ENCODE data around the gene ST8SIA6.

GRCh38 chr10:17366705-17367104, 87.7 kb downstream of the ST8SIA6 start:
- no peak for TF ChIP-seq RAD21 (IDR thresholded peaks at IDR 0.05; ENCODE audit: low read depth)
- no peak for TF ChIP-seq TAF1 (IDR thresholded peaks at IDR 0.05; ENCODE audit: low read depth)
- TF ChIP-seq EP300 (IDR thresholded peaks at IDR 0.05; ENCODE audit: borderline replicate concordance) = no peak
- TF ChIP-seq YY1 (IDR thresholded peaks at IDR 0.05; ENCODE audit: low read depth) = no peak
- no peak for TF ChIP-seq REST (IDR thresholded peaks at IDR 0.05; ENCODE audit: low read depth)
- TF ChIP-seq MAX (IDR thresholded peaks at IDR 0.05) = no peak
- no peak for TF ChIP-seq TEAD4 (IDR thresholded peaks at IDR 0.05)
- no peak for TF ChIP-seq NFIC (IDR thresholded peaks at IDR 0.05)
- no peak for TF ChIP-seq TCF12 (IDR thresholded peaks at IDR 0.05; ENCODE audit: low read depth)
- no peak for TF ChIP-seq EGR1 (IDR thresholded peaks at IDR 0.05)
- TF ChIP-seq ZBTB7A (IDR thresholded peaks at IDR 0.05; ENCODE audit: low read depth) = no peak
- no peak for TF ChIP-seq FOXM1 (IDR thresholded peaks at IDR 0.05; ENCODE audit: borderline replicate concordance, low read depth)
- no peak for TF ChIP-seq CEBPB (IDR thresholded peaks at IDR 0.05)
